ENCODE results near the gene HPCAL1. TPM values are rescaled to one million over a fixed set of nuclear protein-coding genes. Genes with fewer than 3 reads are reported as not detected.

Gene HPCAL1
- total RNA-seq, 4 donors from 2014 or later = 11.1 to 122 (median 48.9) TPM

- Histone ChIP-seq H3K27ac (peak overlapping the region; percentile 78 to 81), H3K4me3 (no peak overlapping the region), H3K9me3 (no peaks in the 10 kb centered on the region), H3K4me1 (peaks cover 0 to 37% of the 10 kb centered on the region in 2 donors), H3K27me3 (no peaks in the 10 kb centered on the region), H3K36me3 (no peaks in the 10 kb centered on the region)
- DNase-seq = no peak
- intact Hi-C loops (cut with DNase I; ENCODE audit: low total_unique reads) = loop anchor here (10.0 kb wide), 1 partner anchor 103 kb away; the partner anchor contains the start of gene HPCAL1
- no peak for TF ChIP-seq POLR2A (IDR thresholded peaks at IDR 0.05)
- no peak for TF ChIP-seq CTCF (IDR thresholded peaks at IDR 0.05)
Observed at GRCh38 chr2:10407432-10407831, 104.7 kb downstream of the HPCAL1 start.

GRCh38 chr2:10407841-10408648 is 105.3 kb downstream of the HPCAL1 start:
- peak overlapping the region; percentile 78 to 81 for H3K27ac ChIP-seq
- peaks cover 0 to 32% of the 10 kb centered on the region in 2 donors for H3K4me1 ChIP-seq
- no peak for TF ChIP-seq POLR2A (IDR thresholded peaks at IDR 0.05)
- no peaks in the 10 kb centered on the region for H3K36me3 ChIP-seq
- intact Hi-C loops (cut with DNase I; ENCODE audit: low total_unique reads) = loop anchor here (10.0 kb wide), 1 partner anchor 103 kb away; the partner anchor contains the start of gene HPCAL1
- H3K9me3 ChIP-seq = no peaks in the 10 kb centered on the region
- no peaks in the 10 kb centered on the region for H3K27me3 ChIP-seq
- H3K4me3 ChIP-seq = no peak overlapping the region
- peak; percentile 71 to 90 for DNase-seq

DNA sequence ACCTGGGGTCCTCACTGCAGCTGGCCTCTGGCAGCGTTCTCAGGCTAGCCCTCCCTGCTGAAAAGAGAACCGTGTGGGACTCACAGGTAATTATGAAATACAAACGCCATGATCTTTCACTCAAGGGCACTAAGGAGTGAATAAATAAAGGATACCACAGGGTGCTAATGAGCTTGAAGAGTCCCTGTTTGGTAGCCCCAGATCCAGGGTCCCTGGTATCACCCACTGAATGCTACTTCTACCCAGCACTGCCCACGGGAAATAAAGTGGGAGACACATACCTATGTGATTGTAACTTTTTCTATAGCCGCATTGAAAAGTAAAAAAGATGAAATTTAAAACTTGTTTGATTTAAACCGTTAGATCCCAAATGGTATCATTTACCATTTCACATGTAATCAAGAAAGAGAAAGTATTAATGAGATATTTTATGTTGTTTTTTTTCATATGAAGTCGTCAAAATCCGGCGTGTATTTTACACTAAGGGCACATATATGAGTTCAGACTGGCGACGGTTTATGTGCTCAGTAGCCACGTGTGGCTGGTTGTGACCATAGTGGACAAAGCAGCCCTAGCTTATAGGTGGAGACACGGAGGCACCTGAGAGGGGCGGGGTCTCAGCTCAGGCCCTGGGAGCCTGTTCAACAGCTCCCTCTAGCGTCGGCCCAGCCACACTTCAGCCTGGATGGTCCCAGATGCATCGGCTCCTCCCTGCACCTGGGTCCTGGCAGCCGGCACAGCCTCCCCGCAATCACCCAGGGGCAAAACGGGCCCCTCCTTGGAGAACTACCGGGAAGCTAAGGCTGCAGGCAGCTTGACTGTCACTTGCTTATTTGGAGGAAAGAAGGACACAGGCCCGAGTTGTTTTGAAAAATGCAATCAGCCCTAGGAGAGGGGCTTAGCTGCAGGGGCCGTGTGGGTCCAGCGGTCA is 106.2 kb downstream of the HPCAL1 start:
- intact Hi-C loops (cut with DNase I; ENCODE audit: low total_unique reads) = loop anchor here (10.0 kb wide), 1 partner anchor 104 kb away; the partner anchor contains the start of gene HPCAL1
- H3K4me3 ChIP-seq = no peak overlapping the region
- H3K4me1 ChIP-seq = peaks cover 0 to 31% of the 10 kb centered on the region in 2 donors
- H3K36me3 ChIP-seq = no peaks in the 10 kb centered on the region
- DNase-seq = peak; percentile 77 to 81
- TF ChIP-seq CTCF (IDR thresholded peaks at IDR 0.05) (peak; percentile 91 to 96 (median 93)), POLR2A (IDR thresholded peaks at IDR 0.05) (no peak)
- H3K27me3 ChIP-seq = no peaks in the 10 kb centered on the region
- no peaks in the 10 kb centered on the region for H3K9me3 ChIP-seq
- peak overlapping the region; percentile 78 to 81 for H3K27ac ChIP-seq

GRCh38 chr2:10410001-10410822 is 107.5 kb downstream of the HPCAL1 start:
- H3K27ac ChIP-seq = no peak overlapping the region
- intact Hi-C loops (cut with DNase I; ENCODE audit: low total_unique reads) = no loop called here
- no peak for DNase-seq
- no peak overlapping the region for H3K4me3 ChIP-seq
- H3K36me3 ChIP-seq = no peaks in the 10 kb centered on the region
- H3K27me3 ChIP-seq = no peaks in the 10 kb centered on the region
- peaks cover 0 to 20% of the 10 kb centered on the region in 2 donors for H3K4me1 ChIP-seq
- TF ChIP-seq POLR2A (IDR thresholded peaks at IDR 0.05) = no peak
- no peak for TF ChIP-seq CTCF (IDR thresholded peaks at IDR 0.05)
- H3K9me3 ChIP-seq = no peaks in the 10 kb centered on the region
